Suprapubic skin (tissue), 4 donors: ENCODE results near the gene PCCB.

ENCODE experiments used
- EP300 ChIP-seq: sonication (generic); formaldehyde crosslinking; IDR thresholded peaks from one replicate; pipeline ENCODE4 v1.6.1; 2017; ENCODE audit warnings: antibody characterized with exemption
- POLR2A ChIP-seq, 2 donors: fragments of 450-650 bp; IDR thresholded peaks; one replicate each; pipeline ENCODE4 v1.6.1; 2017; ENCODE audit warnings: antibody characterized with exemption in 2 of 2, mild to moderate bottlenecking in 2 of 2, moderate library complexity in 2 of 2
- POLR2AphosphoS5 ChIP-seq, 3 donors: sonication (generic); formaldehyde crosslinking; IDR thresholded peaks; one replicate each; pipeline ENCODE4 v1.6.1; 2017; ENCODE audit warnings: antibody characterized with exemption in 3 of 3
- TF ChIP-seq, protein P1 (sequence below), 2 donors: fragments of 200-600 bp in 1 of 2; fragments of 450-650 bp in 1 of 2; sonication (generic) in 1 of 2; IDR thresholded peaks; one replicate each; pipeline ENCODE4 v1.5.1; 2016 to 2019; ENCODE audit warnings: antibody characterized with exemption in 2 of 2, mild to moderate bottlenecking in 1 of 2, moderate library complexity in 1 of 2

DNA sequence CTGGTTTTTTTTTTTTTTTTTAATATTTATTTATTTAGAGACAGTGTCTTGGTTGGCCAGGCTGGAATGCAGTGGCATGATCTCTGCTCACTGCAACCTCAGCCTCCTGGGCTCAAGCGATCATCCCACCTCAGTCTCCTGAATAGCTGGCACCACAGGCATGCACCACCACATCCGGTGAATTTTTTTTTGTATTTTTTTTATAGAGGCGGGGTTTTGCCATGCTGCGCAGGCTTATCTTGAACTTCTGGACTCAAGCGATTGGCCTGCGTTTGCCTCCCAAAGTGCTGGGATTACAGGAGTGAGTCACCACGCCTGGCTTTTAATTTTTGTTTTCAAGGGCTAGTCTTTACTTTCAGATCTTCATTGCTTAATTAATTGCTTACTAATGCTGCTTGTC, 13.1 kb downstream of the PCCB start:
- TF ChIP-seq, protein P1, sequence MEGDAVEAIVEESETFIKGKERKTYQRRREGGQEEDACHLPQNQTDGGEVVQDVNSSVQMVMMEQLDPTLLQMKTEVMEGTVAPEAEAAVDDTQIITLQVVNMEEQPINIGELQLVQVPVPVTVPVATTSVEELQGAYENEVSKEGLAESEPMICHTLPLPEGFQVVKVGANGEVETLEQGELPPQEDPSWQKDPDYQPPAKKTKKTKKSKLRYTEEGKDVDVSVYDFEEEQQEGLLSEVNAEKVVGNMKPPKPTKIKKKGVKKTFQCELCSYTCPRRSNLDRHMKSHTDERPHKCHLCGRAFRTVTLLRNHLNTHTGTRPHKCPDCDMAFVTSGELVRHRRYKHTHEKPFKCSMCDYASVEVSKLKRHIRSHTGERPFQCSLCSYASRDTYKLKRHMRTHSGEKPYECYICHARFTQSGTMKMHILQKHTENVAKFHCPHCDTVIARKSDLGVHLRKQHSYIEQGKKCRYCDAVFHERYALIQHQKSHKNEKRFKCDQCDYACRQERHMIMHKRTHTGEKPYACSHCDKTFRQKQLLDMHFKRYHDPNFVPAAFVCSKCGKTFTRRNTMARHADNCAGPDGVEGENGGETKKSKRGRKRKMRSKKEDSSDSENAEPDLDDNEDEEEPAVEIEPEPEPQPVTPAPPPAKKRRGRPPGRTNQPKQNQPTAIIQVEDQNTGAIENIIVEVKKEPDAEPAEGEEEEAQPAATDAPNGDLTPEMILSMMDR (IDR thresholded peaks at IDR 0.05): no peak
- TF ChIP-seq POLR2A (IDR thresholded peaks at IDR 0.05) (no peak), POLR2AphosphoS5 (IDR thresholded peaks at IDR 0.05) (no peak), EP300 (no peak)
